K562 (cell line): ENCODE results near the gene EPHB2. TPM values are rescaled to one million over a fixed set of nuclear protein-coding genes. Genes with fewer than 3 reads are reported as not detected.

Experiments used
- ATAC-seq: fragments of 200-7000 bp; cut with Tn5 transposase; 3 replicates; pipeline ENCODE4 v1.9.1; 2020; ENCODE audit warnings: moderate library complexity
- BruUV-seq: library from RNA; stranded (reverse); fragments of 400-500 nt; replicated peaks from 2 replicates; lab custom pipeline; 2021; lab: Mats Ljungman, UMichigan
- CTCF ChIA-PET: fragments of 300-600 bp; formaldehyde crosslinking; extraction: SDS; loops from one replicate; lab custom pipeline; 2021; ENCODE audit warnings: low intra/inter-chr PET ratio; lab: Yijun Ruan, JAX
- POLR2A ChIA-PET: fragments of 300-600, 350-650 bp; sonication (Branson Sonifier 250); formaldehyde crosslinking; extraction: SDS; loops from one replicate; lab custom pipeline; 2021; ENCODE audit warnings: antibody characterized with exemption, inconsistent platforms; lab: Yijun Ruan, JAX
- DNase-seq, 4 experiments: peaks; one replicate each; pipeline versions ENCODE4 v3.0.0 to v3.0.0-alpha.2; 2011 to 2018; ENCODE audit warnings: low spot score in 3 of 4, mixed read lengths in 3 of 4; ENCODE audit errors: extremely low read depth in 1 of 4
- FAIRE-seq: peaks from 2 replicates; lab custom pipeline; 2011; peaks lifted over from hg19 to GRCh38; lab: Jason Lieb, UNC
- H2AFZ ChIP-seq: 2 replicates; pipeline ENCODE4 v1.6.0; 2011; ENCODE audit warnings: low read depth, low read length, control low read depth, inconsistent platforms
- H3K27ac ChIP-seq: fragments of 200-600 bp; 3 replicates; pipeline ENCODE4 v1.8.0; 2011; ENCODE audit warnings: low read depth, mild to moderate bottlenecking, control low read depth, inconsistent platforms, low read length, moderate library complexity, mixed read lengths; ENCODE audit errors: extremely low read depth
- H3K27me3 ChIP-seq, 2 experiments: fragments of 300-600 bp in 1 of 2; 2 replicates in 1 of 2; 3 replicates in 1 of 2; pipeline versions ENCODE4 v1.6.0 to v1.8.0; 2011; ENCODE audit warnings: inconsistent platforms in 2 of 2, low read length in 2 of 2, mild to moderate bottlenecking in 1 of 2, mixed read lengths in 1 of 2, moderate library complexity in 1 of 2; ENCODE audit not compliant: control insufficient read depth in 2 of 2, insufficient read depth in 2 of 2
- H3K36me3 ChIP-seq: fragments of 300-600 bp; 3 replicates; pipeline ENCODE4 v1.8.0; 2011; ENCODE audit warnings: mild to moderate bottlenecking, low read length, inconsistent platforms; ENCODE audit not compliant: control insufficient read depth, insufficient read depth
- H3K4me1 ChIP-seq, 2 experiments: fragments of 200-600 bp in 1 of 2; replicated peaks in 1 of 2; 2 replicates in 1 of 2; 3 replicates in 1 of 2; pipeline versions ENCODE4 v1.5.1 to v1.8.0; 2011; ENCODE audit warnings: inconsistent platforms in 2 of 2, low read length in 2 of 2, mild to moderate bottlenecking in 1 of 2, mixed read lengths in 1 of 2, moderate library complexity in 1 of 2; ENCODE audit not compliant: control insufficient read depth in 2 of 2, insufficient read depth in 2 of 2
- H3K4me2 ChIP-seq: 2 replicates; pipeline ENCODE4 v1.6.1; 2011; ENCODE audit warnings: low read length, control low read depth, inconsistent platforms, mixed read lengths; ENCODE audit not compliant: insufficient read depth
- H3K4me3 ChIP-seq: fragments of 200-600 bp; sonication (generic), shearing (Covaris generic); 2 replicates; pipeline ENCODE4 v1.5.1; 2016; ENCODE audit warnings: control low read depth, inconsistent platforms
- H3K79me2 ChIP-seq: fragments of 200-600 bp; 3 replicates; pipeline ENCODE4 v1.8.0; 2011; ENCODE audit warnings: low read length, inconsistent platforms; ENCODE audit not compliant: control insufficient read depth, insufficient read depth
- H3K9ac ChIP-seq, 2 experiments: 2 replicates each; pipeline versions ENCODE4 v1.6.0 to v1.6.1; 2011; ENCODE audit warnings: low read depth in 2 of 2, low read length in 2 of 2, control low read depth in 1 of 2, inconsistent platforms in 1 of 2, mild to moderate bottlenecking in 1 of 2, mixed read lengths in 1 of 2; ENCODE audit not compliant: insufficient read depth in 1 of 2
- H3K9me1 ChIP-seq: one replicate; pipeline ENCODE4 v1.6.0; 2011; ENCODE audit warnings: inconsistent platforms, mild to moderate bottlenecking, low read length, moderate library complexity; ENCODE audit not compliant: control insufficient read depth, insufficient read depth
- H3K9me3 ChIP-seq: replicated peaks from 2 replicates; pipeline ENCODE4 v1.5.1; 2011; ENCODE audit warnings: low read depth, low read length, inconsistent platforms; ENCODE audit not compliant: control insufficient read depth, insufficient read depth
- H4K20me1 ChIP-seq: replicated peaks from 2 replicates; pipeline ENCODE4 v1.6.1; 2011; ENCODE audit warnings: low read length, inconsistent platforms, mixed read lengths; ENCODE audit not compliant: control insufficient read depth, insufficient read depth
- ATF1 ChIP-seq, 2 experiments: fragments of 450-650 bp in 1 of 2; IDR thresholded peaks; 2 replicates each; pipeline ENCODE4 v1.6.1; 2016; ENCODE audit warnings: missing compliant biosample characterization in 1 of 2, missing genetic modification characterization in 1 of 2
- MAFK ChIP-seq: IDR thresholded peaks from 2 replicates; pipeline ENCODE4 v1.6.1; 2011; ENCODE audit warnings: low read length, improper control_type of control experiment
- ZNF24 ChIP-seq: fragments of 450-650 bp; IDR thresholded peaks from 2 replicates; pipeline ENCODE4 v1.6.1; 2016
- WGBS: fragments of 100-300 bp; shearing (Covaris generic); methylation state at CpG from one replicate; pipeline ENCODE4 v1.1.6; 2016; ENCODE audit warnings: low coverage, mixed read lengths; ENCODE audit not compliant: insufficient coverage; ENCODE audit errors: missing lambda C conversion rate; 5-methylcytosine and 5-hydroxymethylcytosine counted together
- in situ Hi-C: fragments of 300-500 bp; cut with MboI; formaldehyde crosslinking; loops from 4 replicates; pipeline ENCODE4 v1.15.0; 2018; ENCODE audit warnings: inconsistent platforms, mixed read lengths
- intact Hi-C: fragments of 100-400 bp; cut with micrococcal nuclease; formaldehyde crosslinking; loops from 2 replicates; pipeline ENCODE4 v1.14.2; 2022
- polyA plus RNA-seq, 8 experiments: library from polyadenylated mRNA; depleted of rRNA in 4 of 8; stranded (reverse) in 5 of 8; unstranded in 3 of 8; fragments of >200 nt; fragmentation: Nextera tagmentation in 2 of 8; fragmentation: Illumina TruSeq in 1 of 8; extraction: Ambion mirVana in 2 of 8; extraction: Trizol in 1 of 8; gene quantifications; 2 replicates each; pipeline versions ENCODE4 v1.2.1 to v1.2.3, GENCODE V29; 2011 to 2014; ENCODE audit warnings: inconsistent platforms in 1 of 8, missing spikeins in 1 of 8
- total RNA-seq, 7 experiments: library from RNA; depleted of rRNA in 6 of 7; stranded (reverse); fragments of >200 nt in 6 of 7; fragmentation: Illumina TruSeq in 2 of 7; extraction: Trizol in 2 of 7; gene quantifications; 2 replicates each; pipeline versions ENCODE4 v1.2.1 to v1.2.3, GENCODE V29; 2011 to 2021; ENCODE audit warnings: low replicate concordance in 1 of 7
- TF ChIP-seq, protein P1 (sequence below): fragments of 450-650 bp; IDR thresholded peaks from 2 replicates; pipeline ENCODE4 v1.6.1; 2017; ENCODE audit warnings: mild to moderate bottlenecking, moderate library complexity
- TF ChIP-seq, protein P2 (sequence below), 3 experiments: IDR thresholded peaks in 2 of 3; conservative IDR thresholded peaks in 1 of 3; 2 replicates each; pipeline ENCODE4 v1.5.1; 2011 to 2012; ENCODE audit warnings: low read length in 3 of 3, mild to moderate bottlenecking in 3 of 3, control low read depth in 2 of 3, improper control_type of control experiment in 1 of 3, inconsistent platforms in 1 of 3, low read depth in 1 of 3, mixed read lengths in 1 of 3, moderate library complexity in 1 of 3; ENCODE audit not compliant: insufficient read depth in 2 of 3

The EPHB2 gene
- total and polyA plus RNA-seq, 9 of the 15 experiments (the other 6 are each of a cell fraction or from before 2014, with no cell fraction given) = not detected

DNA sequence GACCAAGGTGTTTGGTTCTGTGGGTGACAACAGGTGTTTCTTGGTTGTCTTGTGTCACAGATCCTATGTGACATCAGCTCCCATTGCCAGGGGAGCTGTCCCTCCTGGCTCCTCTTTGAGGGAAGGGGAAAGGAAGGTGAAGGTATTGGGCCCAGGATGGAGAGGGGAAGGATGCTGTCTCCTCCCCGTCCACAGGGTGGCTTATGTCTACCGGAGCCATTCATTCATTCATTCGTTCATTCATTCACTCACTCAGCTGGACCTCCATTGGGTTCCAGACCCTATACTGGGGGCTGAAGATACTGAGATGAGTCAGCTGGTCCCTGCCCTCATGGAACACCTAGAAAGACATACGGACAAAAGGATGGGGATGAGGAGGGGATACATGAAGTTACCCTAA, 38.9 kb downstream of the EPHB2 start:
- BruUV-seq = no TSS peak
- no peak for FAIRE-seq
- no peak overlapping the region for H3K4me2 ChIP-seq

More for the DNA sequence above, 38.9 kb downstream of the EPHB2 start:
- H3K27ac ChIP-seq = no peak overlapping the region
- no peak overlapping the region for H2AFZ ChIP-seq
- H3K4me1 ChIP-seq = peaks cover 0 to 5% of the 10 kb centered on the region in 2 experiments; a peak in 1 of 5 replicates
- no peak overlapping the region for H3K4me3 ChIP-seq
- peaks cover 14 to 46% of the 10 kb centered on the region in 2 experiments; a peak in 4 of 5 replicates for H3K27me3 ChIP-seq
- POLR2A ChIA-PET = interaction anchor here (0.7 to 2.3 kb wide), 2 partner anchors 10 to 109 kb away, joined by 4 to 10 read pairs; no protein-coding TSS in a partner anchor
- H3K9ac ChIP-seq = no peak overlapping the region
- no peaks in the 10 kb centered on the region for H3K9me3 ChIP-seq
- peaks cover 7% of the 10 kb centered on the region; the same call in 1 of the 2 replicates for H4K20me1 ChIP-seq
- H3K9me1 ChIP-seq = no peaks in the 10 kb centered on the region
- peak in 1 of 4 experiments; percentile 40 for DNase-seq
- ATAC-seq = no peak
- CTCF ChIA-PET = no interaction called here
- no peak for TF ChIP-seq ATF1 (CRISPR knock-in tag; IDR thresholded peaks at IDR 0.05)
- no peak for TF ChIP-seq ATF1 (tag; IDR thresholded peaks at IDR 0.05)
- TF ChIP-seq, protein P1, sequence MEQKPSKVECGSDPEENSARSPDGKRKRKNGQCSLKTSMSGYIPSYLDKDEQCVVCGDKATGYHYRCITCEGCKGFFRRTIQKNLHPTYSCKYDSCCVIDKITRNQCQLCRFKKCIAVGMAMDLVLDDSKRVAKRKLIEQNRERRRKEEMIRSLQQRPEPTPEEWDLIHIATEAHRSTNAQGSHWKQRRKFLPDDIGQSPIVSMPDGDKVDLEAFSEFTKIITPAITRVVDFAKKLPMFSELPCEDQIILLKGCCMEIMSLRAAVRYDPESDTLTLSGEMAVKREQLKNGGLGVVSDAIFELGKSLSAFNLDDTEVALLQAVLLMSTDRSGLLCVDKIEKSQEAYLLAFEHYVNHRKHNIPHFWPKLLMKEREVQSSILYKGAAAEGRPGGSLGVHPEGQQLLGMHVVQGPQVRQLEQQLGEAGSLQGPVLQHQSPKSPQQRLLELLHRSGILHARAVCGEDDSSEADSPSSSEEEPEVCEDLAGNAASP = no peak
- no peak for TF ChIP-seq MAFK
- TF ChIP-seq, protein P2, sequence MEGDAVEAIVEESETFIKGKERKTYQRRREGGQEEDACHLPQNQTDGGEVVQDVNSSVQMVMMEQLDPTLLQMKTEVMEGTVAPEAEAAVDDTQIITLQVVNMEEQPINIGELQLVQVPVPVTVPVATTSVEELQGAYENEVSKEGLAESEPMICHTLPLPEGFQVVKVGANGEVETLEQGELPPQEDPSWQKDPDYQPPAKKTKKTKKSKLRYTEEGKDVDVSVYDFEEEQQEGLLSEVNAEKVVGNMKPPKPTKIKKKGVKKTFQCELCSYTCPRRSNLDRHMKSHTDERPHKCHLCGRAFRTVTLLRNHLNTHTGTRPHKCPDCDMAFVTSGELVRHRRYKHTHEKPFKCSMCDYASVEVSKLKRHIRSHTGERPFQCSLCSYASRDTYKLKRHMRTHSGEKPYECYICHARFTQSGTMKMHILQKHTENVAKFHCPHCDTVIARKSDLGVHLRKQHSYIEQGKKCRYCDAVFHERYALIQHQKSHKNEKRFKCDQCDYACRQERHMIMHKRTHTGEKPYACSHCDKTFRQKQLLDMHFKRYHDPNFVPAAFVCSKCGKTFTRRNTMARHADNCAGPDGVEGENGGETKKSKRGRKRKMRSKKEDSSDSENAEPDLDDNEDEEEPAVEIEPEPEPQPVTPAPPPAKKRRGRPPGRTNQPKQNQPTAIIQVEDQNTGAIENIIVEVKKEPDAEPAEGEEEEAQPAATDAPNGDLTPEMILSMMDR (IDR thresholded peaks at IDR 0.05 in 2 of 3, conservative IDR thresholded peaks at IDR 0.05 in 1 of 3; ENCODE audit: insufficient read depth in 2 of 3, low read depth in 1 of 3, low read length in 3 of 3) = 0 out of 6 replicates have a peak, but pooled peaks of 1 of the 3 experiments have one; percentile 6
- peak; percentile 98 for TF ChIP-seq ZNF24
- in situ Hi-C loops = no loop called here
- no peaks in the 10 kb centered on the region for H3K36me3 ChIP-seq
- H3K79me2 ChIP-seq = no peaks in the 10 kb centered on the region
- 0% methylated on average over 4 of the region's 4 CpGs for WGBS
- intact Hi-C loops = no loop called here
